HCT116 (cell line): ENCODE data around the gene S100PBP.

Experiments
- CBX3 ChIP-seq: IDR thresholded peaks from 2 replicates; pipeline ENCODE4 v1.6.1; 2012; ENCODE audit warnings: low read depth
- CTCF ChIP-seq, 3 experiments: fragments of 200-600 bp in 1 of 3; sonication (generic) in 1 of 3; IDR thresholded peaks in 2 of 3; conservative IDR thresholded peaks in 1 of 3; 2 replicates each; pipeline ENCODE4 v1.5.1; 2012 to 2017; ENCODE audit warnings: low read depth in 2 of 3, low read length in 2 of 3, antibody characterized with exemption in 1 of 3, borderline replicate concordance in 1 of 3, control low read depth in 1 of 3, mild to moderate bottlenecking in 1 of 3, mixed read lengths in 1 of 3, mixed run types in 1 of 3, moderate library complexity in 1 of 3; ENCODE audit not compliant: insufficient read depth in 1 of 3
- JUND ChIP-seq: IDR thresholded peaks from 2 replicates; pipeline ENCODE4 v1.6.1; 2012
- ZNF274 ChIP-seq: fragments of 200-500 bp; sonication (Bioruptor generic); IDR thresholded peaks from 2 replicates; pipeline ENCODE4 v1.6.1; 2014; ENCODE audit warnings: mild to moderate bottlenecking, low read depth, low read length, inconsistent platforms

DNA sequence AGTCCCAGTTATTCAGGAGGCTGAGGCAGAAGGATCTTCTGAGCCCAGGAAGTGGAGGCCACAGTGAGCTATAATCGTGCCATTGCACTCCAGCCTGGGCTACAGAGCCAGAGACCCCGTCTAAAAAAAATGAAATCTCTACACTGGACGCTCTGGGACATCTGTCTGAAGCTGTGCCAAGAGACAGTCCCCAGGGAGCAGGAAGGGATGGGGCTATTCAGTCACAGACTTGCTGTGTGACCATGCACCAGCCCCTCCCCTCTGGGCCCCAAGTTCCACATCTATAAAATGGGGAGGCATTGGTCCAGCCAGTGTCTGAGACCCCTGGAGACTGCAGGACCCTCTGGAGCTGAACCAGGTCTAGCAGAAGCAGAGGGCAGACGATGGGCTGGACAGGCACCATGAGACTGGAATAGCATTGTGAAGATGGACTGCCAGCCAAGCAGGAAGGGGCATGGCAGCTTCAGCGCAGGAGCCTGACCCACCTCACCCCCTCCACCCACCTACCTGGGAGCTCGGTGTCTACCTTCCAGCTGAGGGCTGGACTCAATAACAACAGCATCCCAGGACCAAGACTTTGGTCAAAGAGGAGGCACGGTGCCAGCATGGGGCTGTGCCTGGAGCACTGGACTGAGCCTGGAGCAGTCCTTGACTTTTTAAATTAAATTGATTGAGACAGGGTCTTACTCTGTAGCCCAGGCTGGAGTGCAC is 82.3 kb downstream of the S100PBP start:
- TF ChIP-seq CBX3: no peak
- no peak for TF ChIP-seq CTCF (IDR thresholded peaks at IDR 0.05 in 2 of 3, conservative IDR thresholded peaks at IDR 0.05 in 1 of 3; ENCODE audit: borderline replicate concordance in 1 of 3, insufficient read depth in 1 of 3, low read depth in 2 of 3, low read length in 2 of 3)
- no peak for TF ChIP-seq JUND
- TF ChIP-seq ZNF274: no peak
